ENCODE measurements around the gene NINL. TPM values are rescaled to one million over a fixed set of nuclear protein-coding genes. Genes with fewer than 3 reads are reported as not detected.
"Not testable (repeated sequence)": the region's sequence is repeated elsewhere in the genome, so short reads cannot be mapped to it uniquely, and the experiment has no call there.

NINL gene
- total RNA-seq, 1 donor from 2014 or later = 5.7 TPM

DNA sequence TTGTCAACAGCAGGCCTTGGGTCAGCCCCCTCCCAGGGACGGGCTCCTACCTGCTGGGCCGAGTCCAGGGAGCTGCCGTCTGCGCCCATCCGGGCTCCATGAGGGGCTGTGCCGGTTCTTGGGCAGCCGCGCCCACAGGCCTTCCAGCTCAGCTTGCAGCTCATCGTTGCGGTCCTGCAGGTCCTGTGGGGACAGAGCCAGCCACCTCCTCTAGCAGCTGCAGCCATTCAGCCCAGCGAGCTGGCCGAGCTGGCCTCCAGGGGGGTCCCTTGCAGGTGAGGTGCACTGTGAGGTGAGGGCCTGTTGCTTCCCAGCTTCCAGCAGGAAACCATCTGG is 103.4 kb downstream of the NINL start:
- H3K4me1 ChIP-seq (ENCODE audit: control insufficient read depth in 3 of 3, insufficient read depth in 3 of 3, low read length in 3 of 3) = no peaks in the 10 kb centered on the region
- H3K36me3 ChIP-seq (ENCODE audit: control insufficient read depth in 3 of 3, insufficient read depth in 3 of 3, low read length in 3 of 3) = peaks cover 0 to 13% (median 0%) of the 10 kb centered on the region in 3 donors
- H3K27ac ChIP-seq (ENCODE audit: low read depth, low read length) = no peak overlapping the region
- H3K27me3 ChIP-seq (ENCODE audit: control insufficient read depth in 3 of 3, insufficient read depth in 3 of 3, low read length in 3 of 3) = no peaks in the 10 kb centered on the region
- H3K4me3 ChIP-seq (ENCODE audit: low read length in 3 of 3) = no peak overlapping the region
- H3K9me3 ChIP-seq (ENCODE audit: control insufficient read depth in 3 of 3, low read length in 3 of 3) = no peaks in the 10 kb centered on the region
- H3K9ac ChIP-seq (ENCODE audit: low read depth in 1 of 3, low read length in 3 of 3) = no peak overlapping the region

DNA sequence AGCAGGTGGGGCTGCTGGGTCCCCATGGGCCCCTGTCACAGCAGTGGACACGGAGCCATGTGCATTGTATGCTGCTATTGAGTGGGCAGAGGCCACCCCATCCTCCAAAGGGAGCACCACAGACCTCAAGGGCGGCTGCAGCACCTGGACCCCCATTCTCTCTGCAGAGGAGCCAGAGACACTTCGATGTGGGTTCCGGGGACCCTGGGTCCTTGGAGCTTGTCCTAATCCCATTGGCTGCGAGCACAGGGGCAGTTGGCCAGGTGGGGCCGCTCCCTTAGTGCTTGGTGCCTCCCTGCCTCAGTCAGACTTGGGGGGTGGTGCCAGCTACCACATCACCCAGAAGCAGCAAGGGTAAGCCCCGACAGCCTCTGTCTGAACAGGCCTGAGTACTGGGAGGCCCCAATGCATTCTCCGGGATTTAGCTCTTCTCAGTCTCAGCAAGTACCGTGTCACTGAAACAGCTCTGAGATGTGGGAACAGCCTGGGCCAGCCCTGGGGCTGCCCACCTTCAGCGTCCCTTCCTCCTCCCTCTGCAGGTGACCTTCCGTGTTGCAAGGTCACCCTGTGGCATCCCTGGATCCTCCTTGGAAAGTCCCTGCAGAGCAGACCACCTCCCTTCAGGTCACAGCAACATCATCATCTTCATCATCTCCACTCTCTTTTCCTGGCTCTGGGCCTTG is 104.0 kb downstream of the NINL start:
- Histone ChIP-seq H3K4me3 (ENCODE audit: low read length in 3 of 3) (no peak overlapping the region), H3K4me1 (ENCODE audit: control insufficient read depth in 3 of 3, insufficient read depth in 3 of 3, low read length in 3 of 3) (no peaks in the 10 kb centered on the region), H3K27ac (ENCODE audit: low read depth, low read length) (no peak overlapping the region), H3K27me3 (ENCODE audit: control insufficient read depth in 3 of 3, insufficient read depth in 3 of 3, low read length in 3 of 3) (no peaks in the 10 kb centered on the region), H3K9ac (ENCODE audit: low read depth in 1 of 3, low read length in 3 of 3) (no peak overlapping the region), H3K36me3 (ENCODE audit: control insufficient read depth in 3 of 3, insufficient read depth in 3 of 3, low read length in 3 of 3) (peaks cover 0 to 13% (median 0%) of the 10 kb centered on the region in 3 donors), H3K9me3 (ENCODE audit: control insufficient read depth in 3 of 3, low read length in 3 of 3) (no peaks in the 10 kb centered on the region)

DNA sequence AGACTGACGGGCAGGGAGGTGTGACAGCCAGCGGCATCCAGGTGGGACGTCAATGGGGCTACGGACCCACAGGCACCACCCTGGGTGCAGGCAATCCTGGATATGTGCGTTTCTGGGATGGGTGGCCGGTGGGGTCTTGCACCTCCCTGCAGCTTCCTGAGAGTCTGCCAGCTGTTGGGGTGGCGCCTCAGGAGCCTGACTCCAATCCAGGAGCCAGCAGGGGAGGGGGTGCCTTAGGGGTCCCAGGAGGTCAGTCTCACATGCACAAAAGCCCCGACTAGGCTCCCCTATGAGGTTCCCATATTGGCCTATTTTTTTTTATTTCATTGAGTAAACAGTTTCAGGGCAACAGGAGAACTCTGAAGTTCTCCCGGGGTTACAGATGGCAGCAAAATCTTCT is 104.5 kb downstream of the NINL start:
- H3K4me3 ChIP-seq (ENCODE audit: low read length in 3 of 3) = no peak overlapping the region
- H3K9me3 ChIP-seq (ENCODE audit: control insufficient read depth in 3 of 3, low read length in 3 of 3) = no peaks in the 10 kb centered on the region
- no peaks in the 10 kb centered on the region for H3K4me1 ChIP-seq (ENCODE audit: control insufficient read depth in 3 of 3, insufficient read depth in 3 of 3, low read length in 3 of 3)
- H3K9ac ChIP-seq (ENCODE audit: low read depth in 1 of 3, low read length in 3 of 3) = no peak overlapping the region
- H3K36me3 ChIP-seq (ENCODE audit: control insufficient read depth in 3 of 3, insufficient read depth in 3 of 3, low read length in 3 of 3) = peaks cover 0 to 13% (median 0%) of the 10 kb centered on the region in 3 donors
- H3K27ac ChIP-seq (ENCODE audit: low read depth, low read length) = no peak overlapping the region
- H3K27me3 ChIP-seq (ENCODE audit: control insufficient read depth in 3 of 3, insufficient read depth in 3 of 3, low read length in 3 of 3) = no peaks in the 10 kb centered on the region

DNA sequence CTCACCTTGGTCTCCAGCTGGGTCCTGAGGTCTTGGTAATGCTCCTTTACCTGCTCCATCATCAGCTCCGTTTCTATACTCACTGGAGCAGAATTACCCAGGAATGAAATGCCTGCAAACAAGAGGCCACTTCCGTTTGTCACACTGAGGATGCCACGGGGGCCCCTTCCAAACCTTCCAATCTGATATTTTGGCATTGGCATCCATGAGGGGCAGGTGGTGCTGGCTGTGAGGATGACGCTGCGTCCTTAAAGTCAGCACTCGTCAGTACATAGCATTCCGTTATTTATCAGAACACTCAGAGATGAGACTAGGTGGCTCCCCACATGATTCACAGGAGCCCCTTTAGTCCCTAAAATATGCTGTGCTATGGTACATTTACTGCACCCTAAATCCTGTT is 105.2 kb downstream of the NINL start:
- H3K36me3 ChIP-seq (ENCODE audit: control insufficient read depth in 3 of 3, insufficient read depth in 3 of 3, low read length in 3 of 3) = peaks cover 0 to 13% (median 0%) of the 10 kb centered on the region in 3 donors
- H3K9ac ChIP-seq (ENCODE audit: low read depth in 1 of 3, low read length in 3 of 3) = no peak overlapping the region
- H3K4me1 ChIP-seq (ENCODE audit: control insufficient read depth in 3 of 3, insufficient read depth in 3 of 3, low read length in 3 of 3) = no peaks in the 10 kb centered on the region
- H3K27ac ChIP-seq (ENCODE audit: low read depth, low read length) = no peak overlapping the region
- H3K9me3 ChIP-seq (ENCODE audit: control insufficient read depth in 3 of 3, low read length in 3 of 3) = no peaks in the 10 kb centered on the region
- no peaks in the 10 kb centered on the region for H3K27me3 ChIP-seq (ENCODE audit: control insufficient read depth in 3 of 3, insufficient read depth in 3 of 3, low read length in 3 of 3)
- H3K4me3 ChIP-seq (ENCODE audit: low read length in 3 of 3) = no peak overlapping the region

DNA sequence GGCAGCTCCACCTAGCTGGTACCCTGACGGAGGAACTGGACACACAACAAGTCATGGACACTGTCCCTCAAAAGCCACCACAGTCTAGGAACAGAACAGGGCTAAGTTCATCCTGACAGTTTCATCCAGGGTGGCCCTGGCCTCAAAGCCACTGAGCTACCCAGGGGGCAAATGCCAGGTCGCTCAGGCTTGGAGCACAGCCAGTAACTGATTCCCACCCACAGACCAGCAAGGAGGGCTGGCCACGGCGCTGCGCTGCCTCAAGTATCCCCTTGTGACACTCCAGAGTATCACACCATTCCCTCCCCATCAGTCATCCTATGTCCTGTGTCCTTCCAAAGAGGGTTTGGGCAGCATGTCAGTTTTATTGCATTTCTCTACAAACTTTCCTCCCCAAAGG is 105.7 kb downstream of the NINL start:
- no peak overlapping the region for H3K27ac ChIP-seq (ENCODE audit: low read depth, low read length)
- H3K4me1 ChIP-seq (ENCODE audit: control insufficient read depth in 3 of 3, insufficient read depth in 3 of 3, low read length in 3 of 3) = no peaks in the 10 kb centered on the region
- H3K4me3 ChIP-seq (ENCODE audit: low read length in 3 of 3) = no peak overlapping the region
- no peaks in the 10 kb centered on the region for H3K27me3 ChIP-seq (ENCODE audit: control insufficient read depth in 3 of 3, insufficient read depth in 3 of 3, low read length in 3 of 3)
- H3K36me3 ChIP-seq (ENCODE audit: control insufficient read depth in 3 of 3, insufficient read depth in 3 of 3, low read length in 3 of 3) = peaks cover 0 to 13% (median 0%) of the 10 kb centered on the region in 3 donors
- no peaks in the 10 kb centered on the region for H3K9me3 ChIP-seq (ENCODE audit: control insufficient read depth in 3 of 3, low read length in 3 of 3)
- no peak overlapping the region for H3K9ac ChIP-seq (ENCODE audit: low read depth in 1 of 3, low read length in 3 of 3)

DNA sequence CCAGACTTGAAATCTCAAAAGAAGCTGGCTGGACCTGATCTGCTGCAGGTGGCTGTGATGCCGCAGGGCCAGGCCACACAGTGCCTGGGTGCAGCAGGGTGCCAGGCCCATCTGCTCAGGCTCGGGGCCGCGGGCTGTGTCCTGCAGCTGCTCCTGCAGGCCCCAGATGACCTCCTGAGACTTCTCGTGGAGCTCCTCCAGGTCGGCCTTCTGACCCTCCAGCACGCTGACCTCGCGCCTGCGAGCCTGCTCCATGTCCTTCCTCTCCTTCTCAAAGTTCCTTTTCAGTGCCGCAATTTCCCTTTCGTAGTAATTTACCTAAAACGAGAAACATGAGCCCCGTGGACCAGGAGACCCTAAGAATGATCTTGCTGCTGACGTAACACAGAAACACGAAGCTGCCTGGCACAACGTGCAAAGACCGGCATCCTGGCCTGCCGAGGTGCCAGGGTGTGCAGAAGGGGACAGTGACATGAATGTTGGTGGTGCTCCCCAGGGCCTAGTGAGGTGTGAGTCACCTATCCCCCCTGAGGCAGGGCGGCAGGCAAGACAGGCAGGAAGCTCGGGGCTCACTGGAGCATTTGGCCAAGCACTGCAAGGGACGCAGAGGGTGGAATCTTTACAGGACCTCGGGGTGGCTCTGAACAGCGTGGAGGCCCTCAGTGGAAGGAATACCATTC is 106.3 kb downstream of the NINL start:
- Histone ChIP-seq H3K4me3 (ENCODE audit: low read length in 3 of 3) (no peak overlapping the region), H3K9me3 (ENCODE audit: control insufficient read depth in 3 of 3, low read length in 3 of 3) (no peaks in the 10 kb centered on the region), H3K27ac (ENCODE audit: low read depth, low read length) (no peak overlapping the region), H3K36me3 (ENCODE audit: control insufficient read depth in 3 of 3, insufficient read depth in 3 of 3, low read length in 3 of 3) (peaks cover 0 to 13% (median 0%) of the 10 kb centered on the region in 3 donors), H3K4me1 (ENCODE audit: control insufficient read depth in 3 of 3, insufficient read depth in 3 of 3, low read length in 3 of 3) (no peaks in the 10 kb centered on the region), H3K27me3 (ENCODE audit: control insufficient read depth in 3 of 3, insufficient read depth in 3 of 3, low read length in 3 of 3) (no peaks in the 10 kb centered on the region), H3K9ac (ENCODE audit: low read depth in 1 of 3, low read length in 3 of 3) (no peak overlapping the region)

DNA sequence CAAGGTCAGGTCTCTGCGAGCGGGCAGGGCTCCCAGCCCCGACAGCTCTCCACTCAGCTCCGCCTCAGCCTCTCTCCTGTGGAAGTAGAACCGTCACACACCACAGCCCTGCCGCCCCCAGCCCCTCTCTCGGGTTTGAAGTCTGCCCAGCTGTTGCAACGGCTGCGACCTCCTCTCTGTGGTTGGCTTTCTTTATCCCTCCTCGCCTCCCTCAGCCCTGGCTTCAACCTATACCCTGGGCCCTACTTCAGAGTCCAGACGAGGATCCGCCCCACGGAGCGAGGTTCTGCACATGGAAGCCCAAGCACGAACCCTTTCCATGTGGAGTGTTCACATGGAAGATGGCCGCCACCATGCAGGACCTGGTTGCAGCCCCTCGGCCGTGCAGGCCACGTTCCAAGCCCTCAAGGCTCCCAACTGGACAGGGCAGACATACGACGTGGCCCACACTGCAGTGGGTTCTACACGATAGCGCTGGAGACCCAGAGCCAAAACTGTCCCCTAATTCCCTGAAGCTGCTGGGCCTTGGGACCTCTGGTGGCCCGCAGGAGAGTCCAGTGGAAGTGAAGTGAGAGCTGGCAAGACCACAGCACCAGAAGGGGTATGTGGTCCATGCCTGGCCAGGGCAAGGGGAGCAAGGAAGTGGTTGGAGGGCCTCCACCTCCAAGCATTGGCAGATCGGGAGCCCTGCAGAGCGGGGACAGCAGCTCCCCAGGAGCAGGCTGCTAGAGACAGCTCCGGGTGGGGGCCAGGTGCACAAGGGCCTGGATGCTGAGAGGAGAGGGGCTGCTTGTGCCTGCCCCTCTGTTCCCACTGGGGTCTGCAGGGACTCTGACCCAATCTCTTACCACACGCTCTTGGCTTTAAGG is 108.1 kb downstream of the NINL start:
- no peak overlapping the region for H3K4me3 ChIP-seq (ENCODE audit: low read length in 3 of 3)
- no peaks in the 10 kb centered on the region for H3K4me1 ChIP-seq (ENCODE audit: control insufficient read depth in 3 of 3, insufficient read depth in 3 of 3, low read length in 3 of 3)
- H3K27ac ChIP-seq (ENCODE audit: low read depth, low read length) = no peak overlapping the region
- H3K36me3 ChIP-seq (ENCODE audit: control insufficient read depth in 3 of 3, insufficient read depth in 3 of 3, low read length in 3 of 3) = peaks cover 0 to 8% (median 0%) of the 10 kb centered on the region in 3 donors
- H3K9me3 ChIP-seq (ENCODE audit: control insufficient read depth in 3 of 3, low read length in 3 of 3) = no peaks in the 10 kb centered on the region
- no peaks in the 10 kb centered on the region for H3K27me3 ChIP-seq (ENCODE audit: control insufficient read depth in 3 of 3, insufficient read depth in 3 of 3, low read length in 3 of 3)
- no peak overlapping the region for H3K9ac ChIP-seq (ENCODE audit: low read depth in 1 of 3, low read length in 3 of 3)

DNA sequence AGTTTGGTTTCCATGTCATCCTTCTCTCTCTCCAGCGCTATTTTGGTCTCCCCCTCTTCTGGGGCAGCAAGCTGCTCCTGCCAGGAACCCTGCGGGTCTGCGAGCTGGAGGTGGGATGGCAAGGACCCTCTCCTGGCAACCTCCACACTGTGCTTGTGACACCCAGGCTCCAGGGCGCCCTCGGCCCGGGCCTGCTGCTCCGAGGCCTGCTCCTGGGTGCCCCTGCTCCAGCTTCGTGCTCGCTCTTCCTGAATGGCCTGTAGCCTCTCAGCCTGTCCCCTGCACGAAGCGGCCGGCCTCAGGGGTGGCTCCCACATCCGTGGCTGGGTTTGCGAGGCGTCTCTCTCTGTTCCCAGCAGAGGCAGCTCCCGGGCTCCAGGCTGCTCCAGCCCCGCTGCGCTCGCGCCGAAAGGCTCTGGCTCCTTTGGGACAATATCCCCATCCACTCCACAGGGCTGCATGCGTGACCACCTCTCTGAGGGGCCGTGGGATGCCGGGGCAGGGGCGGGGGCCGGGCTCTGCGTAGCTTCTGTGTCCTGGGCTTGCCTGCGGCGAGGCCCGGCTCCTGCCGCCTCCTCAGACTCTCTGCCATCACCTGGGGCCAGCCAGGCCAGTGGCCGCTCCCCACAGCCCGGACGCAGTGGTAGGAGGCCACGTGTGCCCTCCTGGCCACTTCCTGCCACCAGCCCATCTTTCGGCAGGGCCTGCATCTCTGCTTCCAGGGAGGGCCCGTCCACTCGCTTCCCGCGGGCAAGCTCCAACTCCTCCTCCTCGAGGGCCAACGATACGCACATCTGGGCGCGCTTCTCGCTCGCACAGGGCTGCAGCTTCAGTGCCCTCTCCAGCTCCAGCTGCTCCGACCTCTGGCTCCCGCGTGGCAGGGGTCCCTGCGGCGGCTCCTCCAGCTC is 109.0 kb downstream of the NINL start:
- no peak overlapping the region for H3K4me3 ChIP-seq (ENCODE audit: low read length in 3 of 3)
- no peaks in the 10 kb centered on the region for H3K4me1 ChIP-seq (ENCODE audit: control insufficient read depth in 3 of 3, insufficient read depth in 3 of 3, low read length in 3 of 3)
- H3K27ac ChIP-seq (ENCODE audit: low read depth, low read length) = no peak overlapping the region
- H3K9ac ChIP-seq (ENCODE audit: low read depth in 1 of 3, low read length in 3 of 3) = no peak overlapping the region
- no peaks in the 10 kb centered on the region for H3K27me3 ChIP-seq (ENCODE audit: control insufficient read depth in 3 of 3, insufficient read depth in 3 of 3, low read length in 3 of 3)
- H3K9me3 ChIP-seq (ENCODE audit: control insufficient read depth in 3 of 3, low read length in 3 of 3) = no peaks in the 10 kb centered on the region
- peaks cover 0 to 2% (median 0%) of the 10 kb centered on the region in 3 donors for H3K36me3 ChIP-seq (ENCODE audit: control insufficient read depth in 3 of 3, insufficient read depth in 3 of 3, low read length in 3 of 3)

DNA sequence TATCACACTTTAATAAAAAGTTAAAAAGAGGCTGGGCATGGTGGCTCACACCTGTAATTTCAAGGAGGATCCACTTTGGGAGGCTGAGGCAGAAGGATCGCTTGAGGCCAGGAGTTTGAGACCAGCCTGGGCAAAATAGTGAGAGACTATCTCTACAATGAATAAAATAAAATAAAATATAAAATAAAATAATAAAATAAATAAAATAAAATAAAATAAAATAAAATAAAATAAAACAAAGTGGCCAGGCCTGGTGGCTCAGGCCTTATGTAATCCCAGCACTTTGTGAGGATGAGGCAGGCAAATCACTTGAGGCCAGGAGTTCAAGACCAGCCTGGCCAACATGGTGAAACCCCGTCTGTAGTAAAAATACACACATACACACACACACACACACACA is 112.0 kb downstream of the NINL start:
- not testable (repeated sequence) for H3K36me3 ChIP-seq (ENCODE audit: control insufficient read depth in 3 of 3, insufficient read depth in 3 of 3, low read length in 3 of 3); H3K27ac ChIP-seq (ENCODE audit: low read depth, low read length); H3K4me1 ChIP-seq (ENCODE audit: control insufficient read depth in 3 of 3, insufficient read depth in 3 of 3, low read length in 3 of 3); H3K27me3 ChIP-seq (ENCODE audit: control insufficient read depth in 3 of 3, insufficient read depth in 3 of 3, low read length in 3 of 3); H3K4me3 ChIP-seq (ENCODE audit: low read length in 3 of 3); H3K9ac ChIP-seq (ENCODE audit: low read depth in 1 of 3, low read length in 3 of 3); H3K9me3 ChIP-seq (ENCODE audit: control insufficient read depth in 3 of 3, low read length in 3 of 3)
